Erythroblast (primary cell): ENCODE results near the gene TMEM94.

Experiments used
- DNase-seq, 2 experiments: peaks; one replicate each; lab custom pipeline; 2025; lab: John Stamatoyannopoulos, UW
- GATA1 ChIP-seq: IDR thresholded peaks from 2 replicates; pipeline ENCODE4 v1.6.1; 2011; ENCODE audit warnings: low read depth, mild to moderate bottlenecking, control low read depth, low read length, moderate library complexity
- POLR2A ChIP-seq: IDR thresholded peaks from 2 replicates; pipeline ENCODE4 v1.6.1; 2011; ENCODE audit warnings: mild to moderate bottlenecking, low read length

The TMEM94 gene

GRCh38 chr17:75457047-75457654 lies 716 bp downstream of the TMEM94 start:
- peak; percentile 51 to 63 for DNase-seq
- TF ChIP-seq GATA1 (no peak), POLR2A (no peak)

GRCh38 chr17:75459246-75459589 lies 2.8 kb downstream of the TMEM94 start:
- DNase-seq = no peak
- no peak for TF ChIP-seq GATA1
- no peak for TF ChIP-seq POLR2A

GRCh38 chr17:75459590-75460267 lies 3.3 kb downstream of the TMEM94 start:
- no peak for TF ChIP-seq GATA1
- no peak for TF ChIP-seq POLR2A

GRCh38 chr17:75460295-75460694 lies 3.9 kb downstream of the TMEM94 start:
- DNase-seq = no peak
- no peak for TF ChIP-seq GATA1
- no peak for TF ChIP-seq POLR2A

More at GRCh38 chr17:75459590-75460267, 3.3 kb downstream of the TMEM94 start:
- no peak for DNase-seq

GRCh38 chr17:75463603-75464002 lies 7.2 kb downstream of the TMEM94 start:
- TF ChIP-seq POLR2A (no peak), GATA1 (no peak)
- DNase-seq = no peak

GRCh38 chr17:75465039-75465438 lies 8.6 kb downstream of the TMEM94 start:
- TF ChIP-seq POLR2A (no peak), GATA1 (no peak)
- no peak for DNase-seq

- no peak for DNase-seq
- TF ChIP-seq GATA1 = no peak
- TF ChIP-seq POLR2A = no peak
Observed at GRCh38 chr17:75468291-75468754, 11.9 kb downstream of the TMEM94 start.

GRCh38 chr17:75468779-75469373 lies 12.4 kb downstream of the TMEM94 start:
- TF ChIP-seq POLR2A = no peak
- no peak for TF ChIP-seq GATA1

GRCh38 chr17:75471207-75471606 lies 14.8 kb downstream of the TMEM94 start:
- TF ChIP-seq GATA1 (no peak), POLR2A (no peak)
- DNase-seq = no peak

More at GRCh38 chr17:75468779-75469373, 12.4 kb downstream of the TMEM94 start:
- no peak for DNase-seq

- peak; percentile 33 to 59 for DNase-seq
- TF ChIP-seq POLR2A (no peak), GATA1 (no peak)
Observed at GRCh38 chr17:75472119-75472518, 15.7 kb downstream of the TMEM94 start.

GRCh38 chr17:75473246-75473645 lies 16.8 kb downstream of the TMEM94 start:
- TF ChIP-seq GATA1 (no peak), POLR2A (no peak)

GRCh38 chr17:75474736-75475135 lies 18.3 kb downstream of the TMEM94 start:
- no peak for DNase-seq
- no peak for TF ChIP-seq GATA1
- no peak for TF ChIP-seq POLR2A

More at GRCh38 chr17:75473246-75473645, 16.8 kb downstream of the TMEM94 start:
- DNase-seq = no peak

GRCh38 chr17:75475144-75475835 lies 18.9 kb downstream of the TMEM94 start:
- TF ChIP-seq GATA1 (no peak), POLR2A (no peak)
- no peak for DNase-seq
